Muscle layer of colon (tissue), 2 donors: ENCODE results near the gene RARG.

ENCODE experiments used
- H3K27ac ChIP-seq: one replicate; pipeline ENCODE4 v1.7.0; 2013; ENCODE audit warnings: low read depth, mild to moderate bottlenecking, low read length, moderate library complexity
- H3K27me3 ChIP-seq, 2 donors: one replicate each; pipeline ENCODE4 v1.7.0; 2013; ENCODE audit warnings: low read length in 2 of 2, mild to moderate bottlenecking in 2 of 2; ENCODE audit not compliant: insufficient read depth in 2 of 2, control insufficient read depth in 1 of 2
- H3K36me3 ChIP-seq: one replicate; pipeline ENCODE4 v1.7.0; 2013; ENCODE audit warnings: mild to moderate bottlenecking, low read length; ENCODE audit not compliant: insufficient read depth
- H3K4me1 ChIP-seq: one replicate; pipeline ENCODE4 v1.7.0; 2013; ENCODE audit warnings: mild to moderate bottlenecking, low read length; ENCODE audit not compliant: insufficient read depth
- H3K4me3 ChIP-seq, 2 donors: one replicate each; pipeline ENCODE4 v1.7.0; 2013; ENCODE audit warnings: low read length in 2 of 2, low read depth in 1 of 2, mild to moderate bottlenecking in 1 of 2, moderate library complexity in 1 of 2
- H3K9ac ChIP-seq: one replicate; pipeline ENCODE4 v1.7.0; 2013; ENCODE audit warnings: low read length
- H3K9me3 ChIP-seq: one replicate; pipeline ENCODE4 v1.7.0; 2013; ENCODE audit warnings: mild to moderate bottlenecking, low read length
- donor health status: abdominal sarcoma.
- donor health status: Adenocarcinoma of cecum.

Gene RARG

GRCh38 chr12:53200458-53201176, 31.4 kb downstream of the RARG start:
- H3K4me1 ChIP-seq = peaks cover 5% of the 10 kb centered on the region
- H3K27me3 ChIP-seq = no peaks in the 10 kb centered on the region
- H3K36me3 ChIP-seq = no peaks in the 10 kb centered on the region
- no peaks in the 10 kb centered on the region for H3K9me3 ChIP-seq
- H3K4me3 ChIP-seq = no peak overlapping the region
- H3K9ac ChIP-seq = no peak overlapping the region
- H3K27ac ChIP-seq = no peak overlapping the region

GRCh38 chr12:53200107-53200457, 31.9 kb downstream of the RARG start:
- Histone ChIP-seq H3K27me3 (no peaks in the 10 kb centered on the region), H3K36me3 (no peaks in the 10 kb centered on the region), H3K9me3 (no peaks in the 10 kb centered on the region), H3K27ac (no peak overlapping the region), H3K4me1 (peaks cover 5% of the 10 kb centered on the region), H3K4me3 (no peak overlapping the region), H3K9ac (no peak overlapping the region)

- no peak overlapping the region for H3K4me3 ChIP-seq
- H3K27me3 ChIP-seq = no peaks in the 10 kb centered on the region
- peaks cover 5% of the 10 kb centered on the region for H3K4me1 ChIP-seq
- H3K36me3 ChIP-seq = no peaks in the 10 kb centered on the region
- no peaks in the 10 kb centered on the region for H3K9me3 ChIP-seq
- no peak overlapping the region for H3K27ac ChIP-seq
- no peak overlapping the region for H3K9ac ChIP-seq
Measured at GRCh38 chr12:53199700-53200099, 32.3 kb downstream of the RARG start.

- Histone ChIP-seq H3K9me3 (no peaks in the 10 kb centered on the region), H3K4me1 (peaks cover 5% of the 10 kb centered on the region), H3K9ac (no peak overlapping the region), H3K27me3 (no peaks in the 10 kb centered on the region), H3K36me3 (no peaks in the 10 kb centered on the region), H3K27ac (no peak overlapping the region), H3K4me3 (no peak overlapping the region)
Measured at GRCh38 chr12:53198486-53199110, 33.4 kb downstream of the RARG start.

GRCh38 chr12:53197011-53197640, 34.9 kb downstream of the RARG start:
- Histone ChIP-seq H3K4me3 (peak overlapping the region in 1 of 2 donors; percentile 47), H3K27ac (no peak overlapping the region), H3K9me3 (no peaks in the 10 kb centered on the region), H3K4me1 (peaks cover 5% of the 10 kb centered on the region), H3K36me3 (no peaks in the 10 kb centered on the region), H3K27me3 (no peaks in the 10 kb centered on the region), H3K9ac (no peak overlapping the region)

GRCh38 chr12:53196486-53196885, 35.5 kb downstream of the RARG start:
- Histone ChIP-seq H3K36me3 (no peaks in the 10 kb centered on the region), H3K27ac (no peak overlapping the region)

GRCh38 chr12:53195516-53196420, 36.2 kb downstream of the RARG start:
- Histone ChIP-seq H3K27me3 (no peaks in the 10 kb centered on the region), H3K36me3 (no peaks in the 10 kb centered on the region), H3K9ac (no peak overlapping the region), H3K4me1 (peaks cover 5% of the 10 kb centered on the region), H3K9me3 (no peaks in the 10 kb centered on the region), H3K27ac (no peak overlapping the region), H3K4me3 (no peak overlapping the region)

More at GRCh38 chr12:53196486-53196885, 35.5 kb downstream of the RARG start:
- Histone ChIP-seq H3K9ac (no peak overlapping the region), H3K4me1 (peaks cover 5% of the 10 kb centered on the region), H3K9me3 (no peaks in the 10 kb centered on the region), H3K27me3 (no peaks in the 10 kb centered on the region), H3K4me3 (no peak overlapping the region)

GRCh38 chr12:53194973-53195372, 37.0 kb downstream of the RARG start:
- no peaks in the 10 kb centered on the region for H3K9me3 ChIP-seq
- H3K27ac ChIP-seq = no peak overlapping the region
- no peaks in the 10 kb centered on the region for H3K36me3 ChIP-seq
- no peaks in the 10 kb centered on the region for H3K27me3 ChIP-seq
- H3K9ac ChIP-seq = no peak overlapping the region
- H3K4me1 ChIP-seq = peaks cover 5% of the 10 kb centered on the region
- H3K4me3 ChIP-seq = no peak overlapping the region

GRCh38 chr12:53193985-53194716, 37.9 kb downstream of the RARG start:
- Histone ChIP-seq H3K4me3 (no peak overlapping the region), H3K36me3 (no peaks in the 10 kb centered on the region), H3K9me3 (no peaks in the 10 kb centered on the region), H3K27ac (no peak overlapping the region), H3K4me1 (peaks cover 5% of the 10 kb centered on the region), H3K9ac (no peak overlapping the region), H3K27me3 (no peaks in the 10 kb centered on the region)

- Histone ChIP-seq H3K27ac (no peak overlapping the region), H3K9me3 (no peaks in the 10 kb centered on the region), H3K36me3 (peaks cover 6% of the 10 kb centered on the region), H3K4me1 (peaks cover 3% of the 10 kb centered on the region), H3K4me3 (no peak overlapping the region), H3K27me3 (no peaks in the 10 kb centered on the region), H3K9ac (no peak overlapping the region)
Measured at GRCh38 chr12:53193040-53193439, 39.0 kb downstream of the RARG start.
